ENCODE measurements around the gene SLC25A1. TPM values are rescaled to one million over a fixed set of nuclear protein-coding genes. Genes with fewer than 3 reads are reported as not detected.

The SLC25A1 gene
- total and polyA plus RNA-seq, 2 experiments from 2014 or later = 141 to 242 TPM

- Histone ChIP-seq H3K9me2 (ENCODE audit: insufficient read depth) (no peaks in the 10 kb centered on the region), H3K79me2 (replicated peaks; ENCODE audit: insufficient read depth) (no peaks in the 10 kb centered on the region), H3F3A (replicated peaks; ENCODE audit: low read depth) (no peaks in the 10 kb centered on the region), H4K20me1 (replicated peaks; ENCODE audit: insufficient read depth) (no peaks in the 10 kb centered on the region), H3K4me3 (no peak overlapping the region), H3K4me2 (no peak overlapping the region), H3K27ac (ENCODE audit: low read depth) (no peak overlapping the region), H3K36me3 (ENCODE audit: insufficient read depth) (no peaks in the 10 kb centered on the region), H3K27me3 (ENCODE audit: insufficient read depth) (no peaks in the 10 kb centered on the region), H3K4me1 (ENCODE audit: insufficient read depth) (no peaks in the 10 kb centered on the region), H2AFZ (no peak overlapping the region)
- Mint-ChIP-seq H3K4me3 (no peak overlapping the region), H3K4me1 (peaks cover 7% of the 10 kb centered on the region; the same call in 1 of the 3 replicates), H3K27me3 (ENCODE audit: insufficient read depth, low read depth, poor library complexity) (peaks cover 16% of the 10 kb centered on the region), H3K27ac (no peak overlapping the region), H3K9me3 (no peaks in the 10 kb centered on the region), H3K36me3 (ENCODE audit: low read depth) (peaks cover 36% of the 10 kb centered on the region)
- DNase-seq (ENCODE audit: low spot score) (no peak), ATAC-seq (no peak)
- no peak for TF ChIP-seq JUNB (IDR thresholded peaks at IDR 0.05; ENCODE audit: unreplicated experiment)
- no peak for TF ChIP-seq ZNF462 (CRISPR knock-in tag; IDR thresholded peaks at IDR 0.05)
- no peak for TF ChIP-seq POLR2AphosphoS5 (IDR thresholded peaks at IDR 0.05; ENCODE audit: low read depth)
Observed at GRCh38 chr22:19133561-19133960, 45.0 kb downstream of the SLC25A1 start.

- Mint-ChIP-seq H3K9me3 (no peaks in the 10 kb centered on the region), H3K27ac (no peak overlapping the region), H3K4me3 (no peak overlapping the region), H3K36me3 (ENCODE audit: low read depth) (peaks cover 36% of the 10 kb centered on the region), H3K27me3 (ENCODE audit: insufficient read depth, low read depth, poor library complexity) (peaks cover 16% of the 10 kb centered on the region), H3K4me1 (peaks cover 7% of the 10 kb centered on the region; the same call in 1 of the 3 replicates)
- Histone ChIP-seq H3K79me2 (replicated peaks; ENCODE audit: insufficient read depth) (no peaks in the 10 kb centered on the region), H3K9me2 (ENCODE audit: insufficient read depth) (no peaks in the 10 kb centered on the region), H3K4me3 (no peak overlapping the region), H3K4me1 (ENCODE audit: insufficient read depth) (no peaks in the 10 kb centered on the region), H3K36me3 (ENCODE audit: insufficient read depth) (no peaks in the 10 kb centered on the region), H3F3A (replicated peaks; ENCODE audit: low read depth) (no peaks in the 10 kb centered on the region), H3K27me3 (ENCODE audit: insufficient read depth) (no peaks in the 10 kb centered on the region), H3K4me2 (no peak overlapping the region), H3K27ac (ENCODE audit: low read depth) (no peak overlapping the region), H2AFZ (no peak overlapping the region), H4K20me1 (replicated peaks; ENCODE audit: insufficient read depth) (no peaks in the 10 kb centered on the region)
- no peak for DNase-seq (ENCODE audit: low spot score)
- ATAC-seq = no peak
- TF ChIP-seq ETS1 (IDR thresholded peaks at IDR 0.05) (no peak), EZH2phosphoT487 (IDR thresholded peaks at IDR 0.05; ENCODE audit: unreplicated experiment) (no peak), CREB1 (CRISPR knock-in tag; IDR thresholded peaks at IDR 0.05; ENCODE audit: low read depth) (no peak)
Observed at GRCh38 chr22:19132693-19133400, 45.7 kb downstream of the SLC25A1 start.

Data from GM23338 (cell line).